Right lobe of liver (tissue), 4 donors: ENCODE data around the gene MAPT.

Experiments
- POLR2A ChIP-seq: fragments of 450-650 bp; IDR thresholded peaks from one replicate; pipeline ENCODE4 v1.6.1; 2017; ENCODE audit warnings: antibody characterized with exemption, mild to moderate bottlenecking
- TF ChIP-seq, protein P1 (sequence below), 4 donors: fragments of 200-600 bp in 3 of 4; fragments of 450-650 bp in 1 of 4; IDR thresholded peaks; one replicate each; pipeline versions ENCODE4 v1.5.1 to v1.8.0; 2016 to 2022; ENCODE audit warnings: antibody characterized with exemption in 4 of 4, mild to moderate bottlenecking in 2 of 4
- donor health status: DM: no; HTN: no; CAD: no.
- donor health status: DM: no; HTN: no; CAD: no.
- donor health status: DM: no; HTN: yes; CAD: no.

DNA sequence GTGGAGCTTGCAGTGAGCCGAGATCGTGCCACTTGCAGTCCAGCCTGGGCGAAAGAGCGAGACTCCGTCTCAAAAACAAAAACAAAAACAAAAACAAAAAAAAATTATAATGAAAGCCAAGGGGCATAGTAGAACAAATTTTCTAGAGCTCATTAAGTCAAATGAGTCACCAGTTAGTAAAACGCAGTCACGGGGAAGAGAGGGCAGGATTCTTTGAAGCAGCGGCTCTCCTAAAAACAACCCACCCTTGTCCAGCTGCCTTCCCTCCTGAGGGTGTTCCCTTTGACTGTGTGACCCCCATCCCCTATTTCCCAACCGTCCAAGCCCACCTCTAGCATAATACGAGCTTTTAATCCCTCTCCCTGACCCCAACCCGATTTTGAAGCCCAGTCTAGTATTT is 60.6 kb downstream of the MAPT start:
- TF ChIP-seq, protein P1, sequence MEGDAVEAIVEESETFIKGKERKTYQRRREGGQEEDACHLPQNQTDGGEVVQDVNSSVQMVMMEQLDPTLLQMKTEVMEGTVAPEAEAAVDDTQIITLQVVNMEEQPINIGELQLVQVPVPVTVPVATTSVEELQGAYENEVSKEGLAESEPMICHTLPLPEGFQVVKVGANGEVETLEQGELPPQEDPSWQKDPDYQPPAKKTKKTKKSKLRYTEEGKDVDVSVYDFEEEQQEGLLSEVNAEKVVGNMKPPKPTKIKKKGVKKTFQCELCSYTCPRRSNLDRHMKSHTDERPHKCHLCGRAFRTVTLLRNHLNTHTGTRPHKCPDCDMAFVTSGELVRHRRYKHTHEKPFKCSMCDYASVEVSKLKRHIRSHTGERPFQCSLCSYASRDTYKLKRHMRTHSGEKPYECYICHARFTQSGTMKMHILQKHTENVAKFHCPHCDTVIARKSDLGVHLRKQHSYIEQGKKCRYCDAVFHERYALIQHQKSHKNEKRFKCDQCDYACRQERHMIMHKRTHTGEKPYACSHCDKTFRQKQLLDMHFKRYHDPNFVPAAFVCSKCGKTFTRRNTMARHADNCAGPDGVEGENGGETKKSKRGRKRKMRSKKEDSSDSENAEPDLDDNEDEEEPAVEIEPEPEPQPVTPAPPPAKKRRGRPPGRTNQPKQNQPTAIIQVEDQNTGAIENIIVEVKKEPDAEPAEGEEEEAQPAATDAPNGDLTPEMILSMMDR (IDR thresholded peaks at IDR 0.05): no peak
- no peak for TF ChIP-seq POLR2A
